Measurements from ENCODE around the gene ST6GALNAC4.

The ST6GALNAC4 gene

GRCh38 chr9:127909839-127910273 is 7.0 kb downstream of the ST6GALNAC4 start:
- TF ChIP-seq, protein P1, sequence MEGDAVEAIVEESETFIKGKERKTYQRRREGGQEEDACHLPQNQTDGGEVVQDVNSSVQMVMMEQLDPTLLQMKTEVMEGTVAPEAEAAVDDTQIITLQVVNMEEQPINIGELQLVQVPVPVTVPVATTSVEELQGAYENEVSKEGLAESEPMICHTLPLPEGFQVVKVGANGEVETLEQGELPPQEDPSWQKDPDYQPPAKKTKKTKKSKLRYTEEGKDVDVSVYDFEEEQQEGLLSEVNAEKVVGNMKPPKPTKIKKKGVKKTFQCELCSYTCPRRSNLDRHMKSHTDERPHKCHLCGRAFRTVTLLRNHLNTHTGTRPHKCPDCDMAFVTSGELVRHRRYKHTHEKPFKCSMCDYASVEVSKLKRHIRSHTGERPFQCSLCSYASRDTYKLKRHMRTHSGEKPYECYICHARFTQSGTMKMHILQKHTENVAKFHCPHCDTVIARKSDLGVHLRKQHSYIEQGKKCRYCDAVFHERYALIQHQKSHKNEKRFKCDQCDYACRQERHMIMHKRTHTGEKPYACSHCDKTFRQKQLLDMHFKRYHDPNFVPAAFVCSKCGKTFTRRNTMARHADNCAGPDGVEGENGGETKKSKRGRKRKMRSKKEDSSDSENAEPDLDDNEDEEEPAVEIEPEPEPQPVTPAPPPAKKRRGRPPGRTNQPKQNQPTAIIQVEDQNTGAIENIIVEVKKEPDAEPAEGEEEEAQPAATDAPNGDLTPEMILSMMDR (IDR thresholded peaks at IDR 0.05; ENCODE audit: insufficient read depth, missing control alignments), result no peak
- FAIRE-seq (no peak), DNase-seq (ENCODE audit: insufficient read length, low spot score) (no peak)

GRCh38 chr9:127908660-127908926 is 8.2 kb downstream of the ST6GALNAC4 start:
- TF ChIP-seq, protein P1 (IDR thresholded peaks at IDR 0.05; ENCODE audit: insufficient read depth, missing control alignments), result no peak
- no peak for DNase-seq (ENCODE audit: insufficient read length, low spot score)
- no peak for FAIRE-seq

- TF ChIP-seq, protein P1 (IDR thresholded peaks at IDR 0.05; ENCODE audit: insufficient read depth, missing control alignments), result no peak
- FAIRE-seq, result no peak
- no peak for DNase-seq (ENCODE audit: insufficient read length, low spot score)
Observed at GRCh38 chr9:127907867-127908659, 8.8 kb downstream of the ST6GALNAC4 start.

DNA sequence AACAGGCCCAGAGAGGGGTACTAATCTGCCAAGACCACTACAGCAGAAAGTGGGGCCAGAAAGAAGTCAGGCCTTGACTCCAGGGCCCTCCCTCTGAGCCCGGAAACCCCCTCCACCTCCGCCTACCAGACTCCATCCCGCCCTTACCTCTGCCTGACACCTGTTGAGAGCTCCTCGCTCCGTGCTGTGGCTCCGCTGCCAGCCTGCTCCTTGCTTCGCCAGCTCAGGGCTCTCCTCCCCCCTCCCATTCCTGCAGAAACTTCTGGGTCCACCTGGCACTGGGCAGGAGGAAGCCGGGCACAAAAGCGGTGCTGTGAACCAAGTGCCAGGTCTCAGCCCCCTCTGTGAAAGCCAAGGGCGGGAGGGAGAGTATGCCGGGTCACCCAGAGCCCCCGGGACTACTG is 11.1 kb downstream of the ST6GALNAC4 start:
- TF ChIP-seq, protein P1 (IDR thresholded peaks at IDR 0.05; ENCODE audit: insufficient read depth, missing control alignments), result no peak
- no peak for FAIRE-seq
- DNase-seq (ENCODE audit: insufficient read length, low spot score), result no peak

DNA sequence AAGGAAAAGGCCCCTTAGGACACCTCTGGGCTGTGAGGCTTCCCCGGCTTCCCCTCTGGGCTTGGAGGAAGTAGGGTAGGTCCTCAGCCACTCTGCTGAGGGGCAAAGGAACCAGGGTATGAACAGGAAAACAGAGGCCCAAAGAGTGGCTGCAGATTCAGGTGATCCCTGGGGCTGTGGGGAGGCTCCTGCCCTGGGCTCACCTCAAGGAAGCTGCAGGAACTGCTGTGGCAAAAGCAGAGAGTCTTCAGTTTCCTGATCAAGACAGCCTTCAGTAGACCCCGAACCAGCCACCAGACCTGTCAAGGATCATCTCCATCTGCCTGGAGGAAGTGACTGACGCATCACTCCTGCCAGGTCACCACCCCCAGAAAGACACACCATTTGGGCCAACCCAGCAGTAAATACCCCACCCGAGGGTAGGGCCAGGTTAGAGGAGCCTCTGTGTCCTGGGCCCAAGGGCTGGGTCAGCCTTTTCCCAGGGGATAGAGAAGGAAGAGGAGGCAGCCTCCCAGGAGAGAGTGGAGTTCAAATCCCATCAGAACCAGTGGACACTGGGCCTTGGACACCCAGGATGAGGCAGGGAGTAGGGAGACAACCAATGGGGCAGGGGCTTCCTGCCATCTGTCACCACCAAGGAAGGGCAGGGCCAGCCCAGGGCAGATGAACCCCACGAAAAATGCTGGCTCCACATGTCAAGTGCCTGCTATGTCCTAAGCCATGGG is 11.7 kb downstream of the ST6GALNAC4 start:
- FAIRE-seq (no peak), DNase-seq (ENCODE audit: insufficient read length, low spot score) (no peak)
- TF ChIP-seq, protein P1 (IDR thresholded peaks at IDR 0.05; ENCODE audit: insufficient read depth, missing control alignments), result no peak

- TF ChIP-seq, protein P1 (IDR thresholded peaks at IDR 0.05; ENCODE audit: insufficient read depth, missing control alignments), result no peak
- FAIRE-seq (no peak), DNase-seq (ENCODE audit: insufficient read length, low spot score) (no peak)
Observed at GRCh38 chr9:127904561-127905003, 12.3 kb downstream of the ST6GALNAC4 start.

Data from D721Med (cell line).